ENCODE results near the gene ALDH16A1. TPM values are rescaled to one million over a fixed set of nuclear protein-coding genes. Genes with fewer than 3 reads are reported as not detected.

Gene ALDH16A1
- total RNA-seq, 1 experiment from 2014 or later = 51.7 TPM

- Histone ChIP-seq H2AK5ac (ENCODE audit: insufficient read length, low read length) (no peak within 1 kb of the TSS), H2BK120ac (ENCODE audit: low read depth, low read length, poor library complexity, severe bottlenecking) (no peak within 1 kb of the TSS), H2BK5ac (ENCODE audit: insufficient read length, low read length) (no peak within 1 kb of the TSS), H3K4me2 (ENCODE audit: insufficient read depth, insufficient read length, low read length) (peak within 1 kb of the TSS; percentile 83), H2BK20ac (ENCODE audit: low read depth, low read length, poor library complexity, severe bottlenecking) (no peak within 1 kb of the TSS), H3K23ac (ENCODE audit: insufficient read length, low read depth, low read length) (no peak within 1 kb of the TSS), H3K4me1 (ENCODE audit: insufficient read depth, low read length) (no peaks in the 10 kb centered on the region), H3K27ac (ENCODE audit: insufficient read length, low read depth, low read length) (no peak within 1 kb of the TSS), H3K9ac (ENCODE audit: extremely low read depth, insufficient read length, low read length) (no peak within 1 kb of the TSS), H3K27me3 (ENCODE audit: insufficient read depth, low read length) (peaks cover 34% of the 10 kb centered on the region; the same call in 1 of the 2 replicates), H3K18ac (ENCODE audit: insufficient read length, low read depth, low read length) (peak within 1 kb of the TSS; percentile 50), H2BK15ac (ENCODE audit: low read depth, low read length) (no peak within 1 kb of the TSS), H3K4ac (ENCODE audit: low read depth, low read length) (no peak within 1 kb of the TSS), H4K20me1 (ENCODE audit: control insufficient read depth, insufficient read depth, insufficient read length) (no peaks in the 10 kb centered on the region), H3K79me1 (ENCODE audit: insufficient read depth, low read depth, low read length, poor library complexity, severe bottlenecking) (no peaks in the 10 kb centered on the region), H3K79me2 (ENCODE audit: insufficient read depth, low read length) (no peaks in the 10 kb centered on the region), H3K23me2 (ENCODE audit: insufficient read length, low read depth, low read length, poor library complexity, severe bottlenecking) (peaks cover 21% of the 10 kb centered on the region), H4K8ac (replicated peaks; ENCODE audit: insufficient read length, low read depth, low read length) (no peak within 1 kb of the TSS), H3K56ac (ENCODE audit: insufficient read length, low read depth, low read length) (no peak within 1 kb of the TSS), H2AFZ (ENCODE audit: low read length) (no peak within 1 kb of the TSS), H3K9me3 (ENCODE audit: control insufficient read depth, low read depth, low read length) (no peaks in the 10 kb centered on the region), H3T11ph (ENCODE audit: low read length) (no peak within 1 kb of the TSS), H4K91ac (ENCODE audit: insufficient read length, low read depth, low read length) (no peak within 1 kb of the TSS), H2BK12ac (ENCODE audit: insufficient read length, low read depth, low read length) (no peak within 1 kb of the TSS), H4K5ac (ENCODE audit: insufficient read length, low read depth, low read length) (no peak within 1 kb of the TSS), H3K14ac (ENCODE audit: insufficient read depth, low read length) (no peak within 1 kb of the TSS)
- peak; percentile 91 for DNase-seq
- WGBS (ENCODE audit: extremely low coverage, insufficient read length, low lambda C conversion rate) = no CpG with 5 or more reads among the region's 56 CpGs
- peak within 1 kb of the TSS; percentile 74 to 84 for H3K4me3 Mint-ChIP-seq
- peak within 1 kb of the TSS; percentile 41 to 59 (median 59); a peak in 4 of 7 replicates for H3K27ac Mint-ChIP-seq
- peaks cover 59% of the 10 kb centered on the region for H3K27me3 Mint-ChIP-seq (ENCODE audit: low read depth)
- TF ChIP-seq CTCF (conservative IDR thresholded peaks at IDR 0.05) = no peak; the same call in 2 of the 3 replicates
- no peaks in the 10 kb centered on the region; a peak in 1 of 5 replicates for H3K9me3 Mint-ChIP-seq
- peaks cover 4 to 6% (median 6%) of the 10 kb centered on the region in 3 experiments; a peak in 6 of 7 replicates for H3K36me3 Mint-ChIP-seq (ENCODE audit: insufficient read depth in 1 of 3, low read depth in 3 of 3)
- peaks cover 21 to 39% of the 10 kb centered on the region in 2 experiments for H3K4me1 Mint-ChIP-seq
These were observed 11.6 kb upstream of the ALDH16A1 start, which contains the start of gene SLC17A7 for GRCh38 chr19:49441210-49441959. Gene SLC17A7 (minus strand): TSS chr19:49441527. CDS start chr19:49441379, 148 bp downstream.

Measured in H9 (cell line).